ENCODE measurements around the gene ADGRF3. TPM values are rescaled to one million over a fixed set of nuclear protein-coding genes. Genes with fewer than 3 reads are reported as not detected.
A peak's percentile ranks its signal among the peaks of the same experiment; 100 is the strongest.

ADGRF3 gene
- total and polyA plus RNA-seq, 2 of the 8 experiments (the other 6 are each of a cell fraction or from before 2014, with no cell fraction given): 0.54 to 0.69 TPM

GRCh38 chr2:26299471-26300101, 47.0 kb downstream of the ADGRF3 start (continued):
- TF ChIP-seq SAP30 (IDR thresholded peaks at IDR 0.05; ENCODE audit: insufficient read depth, insufficient replicate concordance, low read length) (no peak), BCL11A (IDR thresholded peaks at IDR 0.05; ENCODE audit: low read depth in 2 of 2, low read length in 2 of 2) (no peak), TCF12 (IDR thresholded peaks at IDR 0.05; ENCODE audit: low read depth, low read length) (no peak), ATF2 (IDR thresholded peaks at IDR 0.05; ENCODE audit: low read length) (no peak), TAF1 (IDR thresholded peaks at IDR 0.05; ENCODE audit: low read depth, low read length) (peak; percentile 48; the same call in 1 of the 2 replicates), SP2 (IDR thresholded peaks at IDR 0.05; ENCODE audit: low read length) (no peak), SIN3A (conservative IDR thresholded peaks at IDR 0.05 in 1 of 2, IDR thresholded peaks at IDR 0.05 in 1 of 2; ENCODE audit: low read depth in 1 of 2, low read length in 2 of 2) (peak; percentile 28 to 30; a peak in 2 of 4 replicates), YY1 (IDR thresholded peaks at IDR 0.05; ENCODE audit: low read depth, low read length) (no peak), HDAC6 (IDR thresholded peaks at IDR 0.05; ENCODE audit: low read depth, low read length) (no peak), TBP (IDR thresholded peaks at IDR 0.05; ENCODE audit: low read depth, low read length) (no peak), TAF7 (optimal IDR thresholded peaks at IDR 0.05; ENCODE audit: borderline replicate concordance, low read depth, low read length) (no peak)
